Measurements from ENCODE around the gene DPCD.
A peak's percentile ranks its signal among the peaks of the same experiment; 100 is the strongest.

GRCh38 chr10:101566333-101567164 lies 21.6 kb upstream of the DPCD start:
- TF ChIP-seq SP1 (IDR thresholded peaks at IDR 0.05; ENCODE audit: low read depth, low read length) (no peak), KDM1A (IDR thresholded peaks at IDR 0.05; ENCODE audit: borderline replicate concordance, low read length) (peak; percentile 49; the same call in 1 of the 2 replicates), EP300 (IDR thresholded peaks at IDR 0.05; ENCODE audit: borderline replicate concordance in 1 of 2, low read depth in 2 of 2, low read length in 2 of 2) (no peak), CTCF (IDR thresholded peaks at IDR 0.05; ENCODE audit: control extremely low read depth in 1 of 3, insufficient read depth in 1 of 3, low read depth in 1 of 3, low read length in 3 of 3) (no peak), YY1 (IDR thresholded peaks at IDR 0.05; ENCODE audit: low read depth, low read length) (no peak), ASH2L (IDR thresholded peaks at IDR 0.05; ENCODE audit: low read length) (no peak), RAD21 (IDR thresholded peaks at IDR 0.05 in 1 of 2, conservative IDR thresholded peaks at IDR 0.05 in 1 of 2; ENCODE audit: low read depth in 2 of 2, low read length in 2 of 2) (no peak; a peak in 1 of 4 replicates), POLR2A (IDR thresholded peaks at IDR 0.05; ENCODE audit: control extremely low read depth in 1 of 2, low read depth in 2 of 2, low read length in 2 of 2) (no peak)

Measured in H1 (cell line).